B cell (primary cell): Measurements from ENCODE around the gene SPG7.

Source experiments
- CTCF ChIP-seq: fragments of 200-600 bp; IDR thresholded peaks from one replicate; pipeline ENCODE4 v1.8.0; 2022; ENCODE audit warnings: antibody characterized with exemption, mild to moderate bottlenecking
- EZH2 ChIP-seq: IDR thresholded peaks from 2 replicates; pipeline ENCODE4 v1.6.1; 2012; ENCODE audit warnings: borderline replicate concordance, low read depth, mild to moderate bottlenecking, moderate library complexity, low read length; ENCODE audit not compliant: insufficient read depth, poor library complexity, severe bottlenecking

- no peak for TF ChIP-seq CTCF
- TF ChIP-seq EZH2, result no peak
Observed at GRCh38 chr16:89596957-89597649, 88.9 kb downstream of the SPG7 start.
